WERI-Rb-1 (cell line): ENCODE measurements around the gene FOXA1.

Experiments
- DNase-seq: peaks from one replicate; pipeline ENCODE4 v3.0.0-alpha.2; 2020
- H3K27ac ChIP-seq: fragments of 250-450 bp; sonication (Bioruptor Pico); 2 replicates; pipeline ENCODE4 v1.5.1; 2020; ENCODE audit warnings: mild to moderate bottlenecking, moderate library complexity
- H3K27me3 ChIP-seq: fragments of 250-450 bp; sonication (Bioruptor Pico); 2 replicates; pipeline ENCODE4 v1.5.1; 2021; ENCODE audit warnings: mild to moderate bottlenecking, low read depth, moderate library complexity; ENCODE audit not compliant: insufficient read depth, severe bottlenecking
- H3K36me3 ChIP-seq: fragments of 250-450 bp; sonication (Bioruptor Pico); 2 replicates; pipeline ENCODE4 v1.5.1; 2020; ENCODE audit warnings: mild to moderate bottlenecking, moderate library complexity
- H3K4me3 ChIP-seq: 2 replicates; pipeline ENCODE4 v1.5.1; 2011; ENCODE audit warnings: low read depth, mild to moderate bottlenecking, control low read depth, low read length
- H3K9me3 ChIP-seq: fragments of 250-450 bp; sonication (Bioruptor Pico); 2 replicates; pipeline ENCODE4 v1.5.1; 2021; ENCODE audit warnings: mild to moderate bottlenecking, moderate library complexity; ENCODE audit not compliant: severe bottlenecking
- TF ChIP-seq, protein P1 (sequence below): IDR thresholded peaks from 2 replicates; pipeline ENCODE4 v1.5.1; 2011; ENCODE audit warnings: low read depth, mild to moderate bottlenecking, control low read depth, inconsistent platforms, low read length

FOXA1 gene

DNA sequence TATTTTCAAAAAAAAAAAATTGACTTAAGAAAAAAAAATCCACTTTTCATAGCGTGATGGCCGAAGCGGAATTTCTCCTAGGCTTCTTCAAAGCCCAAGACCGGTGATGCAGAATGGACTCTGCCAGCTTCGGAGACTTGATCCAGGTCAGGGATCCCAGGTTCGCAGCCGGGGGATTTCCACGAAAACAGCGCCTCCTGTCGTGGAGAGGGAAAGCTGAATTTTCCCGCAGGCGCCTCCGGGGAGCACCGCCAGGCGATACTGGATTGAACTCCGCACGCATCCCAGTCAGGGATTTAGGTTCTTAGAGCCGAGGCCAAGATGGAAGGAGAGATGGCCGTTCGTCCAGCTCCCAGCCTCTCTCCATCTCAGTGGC lies 2.5 kb upstream of the FOXA1 start:
- Histone ChIP-seq H3K36me3 (no peaks in the 10 kb centered on the region), H3K27me3 (peaks cover 91% of the 10 kb centered on the region), H3K9me3 (peaks cover 1% of the 10 kb centered on the region), H3K27ac (no peak overlapping the region), H3K4me3 (no peak overlapping the region)
- DNase-seq, result peak; percentile 38
- TF ChIP-seq, protein P1, sequence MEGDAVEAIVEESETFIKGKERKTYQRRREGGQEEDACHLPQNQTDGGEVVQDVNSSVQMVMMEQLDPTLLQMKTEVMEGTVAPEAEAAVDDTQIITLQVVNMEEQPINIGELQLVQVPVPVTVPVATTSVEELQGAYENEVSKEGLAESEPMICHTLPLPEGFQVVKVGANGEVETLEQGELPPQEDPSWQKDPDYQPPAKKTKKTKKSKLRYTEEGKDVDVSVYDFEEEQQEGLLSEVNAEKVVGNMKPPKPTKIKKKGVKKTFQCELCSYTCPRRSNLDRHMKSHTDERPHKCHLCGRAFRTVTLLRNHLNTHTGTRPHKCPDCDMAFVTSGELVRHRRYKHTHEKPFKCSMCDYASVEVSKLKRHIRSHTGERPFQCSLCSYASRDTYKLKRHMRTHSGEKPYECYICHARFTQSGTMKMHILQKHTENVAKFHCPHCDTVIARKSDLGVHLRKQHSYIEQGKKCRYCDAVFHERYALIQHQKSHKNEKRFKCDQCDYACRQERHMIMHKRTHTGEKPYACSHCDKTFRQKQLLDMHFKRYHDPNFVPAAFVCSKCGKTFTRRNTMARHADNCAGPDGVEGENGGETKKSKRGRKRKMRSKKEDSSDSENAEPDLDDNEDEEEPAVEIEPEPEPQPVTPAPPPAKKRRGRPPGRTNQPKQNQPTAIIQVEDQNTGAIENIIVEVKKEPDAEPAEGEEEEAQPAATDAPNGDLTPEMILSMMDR, result no peak

DNA sequence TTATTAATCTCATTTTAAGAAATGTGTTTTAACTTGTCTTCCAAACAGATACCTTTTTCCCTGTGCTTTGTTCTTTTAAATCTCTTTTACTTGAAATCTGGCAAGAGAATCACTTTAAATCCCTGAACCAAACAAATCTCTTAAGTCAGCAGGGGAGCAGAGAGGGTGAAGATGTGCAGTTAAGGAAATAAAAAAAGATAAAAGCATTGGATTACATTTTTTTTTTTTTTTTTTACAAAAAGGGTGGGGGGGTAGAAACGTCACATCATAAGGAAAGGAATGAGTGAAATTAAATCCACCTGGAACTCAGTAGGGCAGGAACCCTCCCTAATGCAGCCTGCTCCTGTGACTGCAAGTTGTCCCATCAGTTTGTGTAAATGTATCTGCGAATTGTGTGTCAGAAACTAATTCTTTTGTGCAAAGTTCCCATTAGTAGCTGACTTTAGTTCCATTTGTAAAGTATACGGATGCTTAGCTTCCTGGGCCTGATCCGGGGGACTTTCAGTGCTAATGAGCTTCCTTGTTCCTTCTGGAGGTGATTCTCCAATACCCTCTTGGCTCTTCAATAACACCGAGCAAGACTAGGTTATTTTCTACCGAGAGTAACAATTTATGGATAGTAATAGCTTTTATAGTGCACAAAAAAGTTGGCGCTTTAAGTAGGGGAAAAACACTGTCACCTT lies 1.9 kb upstream of the FOXA1 start:
- H3K27ac ChIP-seq, result no peak overlapping the region; the same call in 1 of the 2 replicates
- DNase-seq, result no peak
- TF ChIP-seq, protein P1, result no peak
- no peaks in the 10 kb centered on the region for H3K36me3 ChIP-seq
- H3K9me3 ChIP-seq, result peaks cover 6% of the 10 kb centered on the region
- H3K27me3 ChIP-seq, result peaks cover 91% of the 10 kb centered on the region
- no peak overlapping the region for H3K4me3 ChIP-seq

DNA sequence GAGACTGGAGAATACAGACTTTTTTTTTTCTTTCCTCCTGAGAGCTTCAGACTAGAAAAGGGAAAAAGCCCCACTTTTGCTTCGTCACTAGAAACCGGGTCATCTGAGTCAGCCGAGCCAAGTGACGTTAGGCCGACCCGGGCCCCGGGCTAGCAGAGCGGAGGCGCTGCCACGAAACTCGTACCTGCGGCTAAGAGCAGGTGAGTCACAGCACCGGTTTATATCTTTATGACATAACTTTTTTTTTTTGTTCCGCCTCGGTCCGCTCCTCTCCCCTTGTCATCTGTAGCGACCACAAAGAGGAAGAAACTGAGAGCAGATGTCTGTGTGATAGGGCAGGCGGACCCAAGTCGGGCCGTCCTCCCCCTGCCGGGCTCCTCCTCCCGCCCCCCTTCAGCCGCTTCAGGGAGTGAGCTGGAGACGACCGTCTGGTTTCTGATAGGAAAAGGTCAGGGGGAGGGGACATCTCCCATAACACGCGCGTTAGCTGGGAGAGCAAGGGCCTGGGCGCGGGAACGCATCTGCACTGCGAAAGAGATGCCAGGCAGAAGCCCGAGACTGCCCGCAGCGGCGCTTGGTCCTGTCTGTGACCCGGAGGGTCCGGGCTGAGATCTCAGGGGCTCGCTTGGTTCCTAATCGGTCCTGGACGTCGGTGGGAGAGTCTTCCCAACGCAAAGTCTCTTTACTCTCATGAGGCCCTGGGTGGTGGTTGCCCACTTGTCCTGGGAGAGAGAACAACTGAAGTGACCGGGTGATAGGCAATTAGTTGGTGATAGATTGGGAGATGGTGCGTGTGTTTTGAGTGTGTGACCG lies 966 bp upstream of the FOXA1 start:
- H3K4me3 ChIP-seq, result peak overlapping the region; percentile 33
- TF ChIP-seq, protein P1, result no peak
- peak; percentile 71 for DNase-seq
- H3K27ac ChIP-seq, result peak overlapping the region; percentile 53
- peaks cover 6% of the 10 kb centered on the region for H3K9me3 ChIP-seq
- H3K27me3 ChIP-seq, result peaks cover 91% of the 10 kb centered on the region
- no peaks in the 10 kb centered on the region; the same call in 1 of the 2 replicates for H3K36me3 ChIP-seq

DNA sequence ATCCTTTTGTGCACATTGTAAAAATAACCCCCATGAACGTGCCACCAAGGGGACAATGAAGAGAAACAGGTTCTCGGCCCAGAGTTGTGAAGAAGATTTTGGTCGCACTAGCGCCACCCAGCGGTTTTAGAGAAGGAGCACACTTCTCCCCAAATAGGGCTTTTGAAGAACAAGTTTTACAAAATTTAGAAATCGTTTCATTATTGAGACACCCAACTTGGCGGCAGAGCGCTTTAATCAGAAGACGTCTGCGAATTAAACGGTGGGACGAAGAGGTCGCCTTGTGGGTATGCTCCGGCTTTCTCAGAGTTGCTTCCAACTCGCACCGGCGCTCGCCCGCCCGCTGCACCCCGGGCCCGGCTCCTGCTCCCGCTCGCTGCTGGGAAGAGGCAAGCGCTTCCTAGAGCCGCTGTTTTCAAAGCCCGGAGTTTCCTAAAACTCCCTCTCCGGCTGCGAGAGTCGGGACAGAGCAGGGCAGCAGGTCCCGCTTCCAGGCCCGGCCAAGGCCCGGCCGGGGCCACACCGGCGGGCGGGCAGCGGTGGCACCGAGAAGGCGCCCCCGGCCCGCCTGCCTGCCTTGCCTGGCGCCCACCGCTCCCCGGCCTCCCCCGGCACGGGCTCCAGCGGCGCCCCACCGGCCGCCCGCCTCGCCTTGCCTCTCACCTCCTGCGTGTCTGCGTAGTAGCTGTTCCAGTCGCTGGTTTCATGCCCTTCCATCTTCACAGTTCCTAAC lies 645 bp downstream of the FOXA1 start:
- peaks cover 89% of the 10 kb centered on the region for H3K27me3 ChIP-seq
- H3K9me3 ChIP-seq, result peaks cover 6% of the 10 kb centered on the region
- no peak overlapping the region; the same call in 1 of the 2 replicates for H3K27ac ChIP-seq
- peak; percentile 68 for DNase-seq
- peak overlapping the region; percentile 43 for H3K4me3 ChIP-seq
- TF ChIP-seq, protein P1, result peak; percentile 72
- no peaks in the 10 kb centered on the region; the same call in 1 of the 2 replicates for H3K36me3 ChIP-seq

- TF ChIP-seq, protein P1, result no peak
- peaks cover 6% of the 10 kb centered on the region for H3K9me3 ChIP-seq
- H3K27ac ChIP-seq, result no peak overlapping the region
- peak overlapping the region; percentile 43 for H3K4me3 ChIP-seq
- peaks cover 89% of the 10 kb centered on the region for H3K27me3 ChIP-seq
- H3K36me3 ChIP-seq, result no peaks in the 10 kb centered on the region; the same call in 1 of the 2 replicates
- no peak for DNase-seq
These were observed 1.4 kb downstream of the FOXA1 start for GRCh38 chr14:37593511-37594237.
